Retinal pigment epithelial cell (primary cell): ENCODE measurements around the gene FNDC10.

ENCODE experiments used
- DNase-seq: peaks from one replicate; pipeline ENCODE4 v3.0.0-alpha.2; 2010; ENCODE audit warnings: low read depth
- H3K4me3 ChIP-seq: 2 replicates; pipeline ENCODE4 v1.5.1; 2011; ENCODE audit warnings: mild to moderate bottlenecking, low read length, control low read depth, moderate library complexity
- CTCF ChIP-seq: conservative IDR thresholded peaks from 2 replicates; pipeline ENCODE4 v1.5.1; 2011; ENCODE audit warnings: low read depth, low read length, control low read depth, inconsistent platforms

The FNDC10 gene

GRCh38 chr1:1602968-1603506, 3.1 kb upstream of the FNDC10 start:
- DNase-seq: no peak
- no peak overlapping the region for H3K4me3 ChIP-seq
- no peak for TF ChIP-seq CTCF

- no peak overlapping the region for H3K4me3 ChIP-seq
- TF ChIP-seq CTCF: no peak
- no peak for DNase-seq
Measured at GRCh38 chr1:1602304-1602967, 2.5 kb upstream of the FNDC10 start.

- DNase-seq: no peak
- TF ChIP-seq CTCF: no peak
- no peak overlapping the region for H3K4me3 ChIP-seq
Measured at GRCh38 chr1:1601564-1602303, 1.8 kb upstream of the FNDC10 start.

GRCh38 chr1:1600861-1601563, 1.1 kb upstream of the FNDC10 start:
- TF ChIP-seq CTCF: no peak
- DNase-seq: no peak
- H3K4me3 ChIP-seq: no peak overlapping the region

GRCh38 chr1:1599030-1599934, 653 bp downstream of the FNDC10 start:
- no peak overlapping the region for H3K4me3 ChIP-seq
- TF ChIP-seq CTCF: no peak
- DNase-seq: no peak

- TF ChIP-seq CTCF: no peak
- H3K4me3 ChIP-seq: no peak overlapping the region
- no peak for DNase-seq
Measured at GRCh38 chr1:1598720-1599029, 1.3 kb downstream of the FNDC10 start.
